OCI-LY7 (cell line): ENCODE measurements around the gene AGAP5. TPM values are rescaled to one million over a fixed set of nuclear protein-coding genes. Genes with fewer than 3 reads are reported as not detected.

Experiments
- BruUV-seq: library from RNA; stranded (reverse); fragments of 400-500 nt; replicated peaks from 2 replicates; lab custom pipeline; 2021; lab: Mats Ljungman, UMichigan
- CTCF ChIA-PET: fragments of 300-600 bp; sonication (Branson Sonifier 250); formaldehyde crosslinking; loops from one replicate; lab custom pipeline; 2022; ENCODE audit warnings: antibody characterized with exemption; ENCODE audit not compliant: unreplicated experiment; lab: Charles Lee
- POLR2A ChIA-PET: fragments of 300-600 bp; sonication (Branson Sonifier 250); formaldehyde crosslinking; loops from one replicate; lab custom pipeline; 2022; ENCODE audit warnings: antibody characterized with exemption; lab: Charles Lee
- DNase-seq: peaks from one replicate; pipeline ENCODE4 v3.0.0-alpha.2; 2015; ENCODE audit warnings: low spot score
- H2AFZ ChIP-seq: fragments of 200-600 bp; sonication (generic), shearing (Covaris generic); 2 replicates; pipeline ENCODE4 v1.6.1; 2014; ENCODE audit warnings: mild to moderate bottlenecking, antibody characterized with exemption, low read length, moderate library complexity
- H3K27ac ChIP-seq: fragments of 200-600 bp; sonication (generic); 2 replicates; pipeline ENCODE4 v1.5.1; 2014; ENCODE audit warnings: mixed run types, low read depth, mild to moderate bottlenecking, moderate library complexity, low read length, inconsistent platforms; ENCODE audit not compliant: poor library complexity, severe bottlenecking
- H3K36me3 ChIP-seq: fragments of 200-600 bp; sonication (generic); 2 replicates; pipeline ENCODE4 v1.6.1; 2014; ENCODE audit warnings: mild to moderate bottlenecking, antibody characterized with exemption, low read length, moderate library complexity, mixed read lengths; ENCODE audit not compliant: insufficient read depth
- H3K4me1 ChIP-seq: fragments of 200-600 bp; sonication (generic); 2 replicates; pipeline ENCODE4 v1.5.1; 2014; ENCODE audit warnings: mild to moderate bottlenecking, low read length; ENCODE audit not compliant: insufficient read depth, poor library complexity, severe bottlenecking
- H3K4me2 ChIP-seq: fragments of 200-600 bp; sonication (generic); 2 replicates; pipeline ENCODE4 v1.6.1; 2014; ENCODE audit warnings: mild to moderate bottlenecking, low read length
- H3K4me3 ChIP-seq: fragments of 200-600 bp; sonication (generic); 2 replicates; pipeline ENCODE4 v1.5.1; 2014; ENCODE audit warnings: mild to moderate bottlenecking, low read depth, low read length; ENCODE audit not compliant: poor library complexity, severe bottlenecking
- H3K79me2 ChIP-seq: fragments of 200-600 bp; sonication (generic); 2 replicates; pipeline ENCODE4 v1.6.1; 2016; ENCODE audit warnings: low read depth, mild to moderate bottlenecking, low read length, moderate library complexity, mixed read lengths; ENCODE audit not compliant: insufficient read depth
- H3K9me2 ChIP-seq: fragments of 200-600 bp; sonication (generic); 2 replicates; pipeline ENCODE4 v1.6.1; 2016; ENCODE audit warnings: mild to moderate bottlenecking, low read length, mixed read lengths; ENCODE audit not compliant: insufficient read depth
- H3K9me3 ChIP-seq: fragments of 200-600 bp; sonication (generic); 2 replicates; pipeline ENCODE4 v1.6.1; 2014; ENCODE audit warnings: mild to moderate bottlenecking, mixed run types, low read length, mixed read lengths
- H4K20me1 ChIP-seq: fragments of 200-600 bp; sonication (generic); 2 replicates; pipeline ENCODE4 v1.6.1; 2014; ENCODE audit warnings: mild to moderate bottlenecking, antibody characterized with exemption, low read length, moderate library complexity, mixed read lengths; ENCODE audit not compliant: insufficient read depth
- CTCF ChIP-seq: fragments of 200-600 bp; sonication (generic); conservative IDR thresholded peaks from 2 replicates; pipeline ENCODE4 v1.5.1; 2014; ENCODE audit warnings: mild to moderate bottlenecking, antibody characterized with exemption, low read length, moderate library complexity, mixed read lengths
- EZH2phosphoT487 ChIP-seq: fragments of 200-600 bp; sonication (generic); IDR thresholded peaks from 2 replicates; pipeline ENCODE4 v1.6.1; 2018; ENCODE audit warnings: low read depth, borderline replicate concordance, mild to moderate bottlenecking, mixed run types, antibody characterized with exemption, low read length, moderate library complexity, mixed read lengths
- intact Hi-C: fragments of 100-400 bp; cut with micrococcal nuclease; formaldehyde crosslinking; loops from one replicate; pipeline ENCODE4 v1.10.0; 2022; ENCODE audit not compliant: unreplicated experiment
- total RNA-seq, 2 experiments: library from RNA; depleted of rRNA in 1 of 2; stranded (reverse); fragments of >200 nt in 1 of 2; shearing (Covaris generic) in 1 of 2; gene quantifications; 2 replicates each; pipeline ENCODE4 v1.2.3, GENCODE V29; 2014 to 2022

The AGAP5 gene
- total RNA-seq, 2 experiments from 2014 or later, result 4.6 to 9.9 TPM

- CTCF ChIA-PET, result no interaction called here
- intact Hi-C loops, result no loop called here
- no TSS peak for BruUV-seq
These were observed 36.3 kb upstream of the AGAP5 start for GRCh38 chr10:73734028-73734720.

GRCh38 chr10:73732931-73733623, 35.2 kb upstream of the AGAP5 start:
- ChIA-PET CTCF (no interaction called here), POLR2A (interaction anchor here (0.6 to 1.4 kb wide), 5 partner anchors 9 to 649 kb away, joined by 3 to 7 read pairs (median 3); partner anchors contain the start of gene SEC24C)
- no peak for DNase-seq
- intact Hi-C loops, result no loop called here
- TF ChIP-seq EZH2phosphoT487 (no peak), CTCF (no peak)
- Histone ChIP-seq H3K9me2 (no peaks in the 10 kb centered on the region), H3K27ac (no peak overlapping the region), H4K20me1 (no peaks in the 10 kb centered on the region), H3K4me2 (no peak overlapping the region), H3K9me3 (no peaks in the 10 kb centered on the region), H3K4me3 (no peak overlapping the region), H3K4me1 (peaks cover 10% of the 10 kb centered on the region), H2AFZ (no peak overlapping the region), H3K36me3 (peaks cover 21% of the 10 kb centered on the region), H3K79me2 (peaks cover 29% of the 10 kb centered on the region)
- BruUV-seq, result no TSS peak

More at GRCh38 chr10:73734028-73734720, 36.3 kb upstream of the AGAP5 start:
- Histone ChIP-seq H3K4me2 (no peak overlapping the region), H3K36me3 (peaks cover 20% of the 10 kb centered on the region), H4K20me1 (no peaks in the 10 kb centered on the region), H3K79me2 (peaks cover 23% of the 10 kb centered on the region), H2AFZ (no peak overlapping the region), H3K4me3 (no peak overlapping the region), H3K27ac (no peak overlapping the region), H3K9me2 (no peaks in the 10 kb centered on the region), H3K9me3 (no peaks in the 10 kb centered on the region), H3K4me1 (peaks cover 10% of the 10 kb centered on the region)
- TF ChIP-seq CTCF, result no peak
- no peak for TF ChIP-seq EZH2phosphoT487
- POLR2A ChIA-PET, result interaction anchor here (0.6 to 1.4 kb wide), 5 partner anchors 8 to 48 kb away, joined by 3 to 7 read pairs (median 4); partner anchors contain the start of genes CHCHD1 and SEC24C
- no peak for DNase-seq
